HG02852 (cell line): ENCODE data around the gene HEXIM1.
A peak's percentile ranks its signal among the peaks of the same experiment; 100 is the strongest.

ENCODE experiments used
- ATAC-seq: cut with Tn5 transposase; IDR thresholded peaks from one replicate; pipeline ENCODE4 v1.9.1; 2021; ENCODE audit warnings: mild to moderate bottlenecking, moderate library complexity; ENCODE audit not compliant: unreplicated experiment

HEXIM1 gene, protein sequence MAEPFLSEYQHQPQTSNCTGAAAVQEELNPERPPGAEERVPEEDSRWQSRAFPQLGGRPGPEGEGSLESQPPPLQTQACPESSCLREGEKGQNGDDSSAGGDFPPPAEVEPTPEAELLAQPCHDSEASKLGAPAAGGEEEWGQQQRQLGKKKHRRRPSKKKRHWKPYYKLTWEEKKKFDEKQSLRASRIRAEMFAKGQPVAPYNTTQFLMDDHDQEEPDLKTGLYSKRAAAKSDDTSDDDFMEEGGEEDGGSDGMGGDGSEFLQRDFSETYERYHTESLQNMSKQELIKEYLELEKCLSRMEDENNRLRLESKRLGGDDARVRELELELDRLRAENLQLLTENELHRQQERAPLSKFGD

DNA sequence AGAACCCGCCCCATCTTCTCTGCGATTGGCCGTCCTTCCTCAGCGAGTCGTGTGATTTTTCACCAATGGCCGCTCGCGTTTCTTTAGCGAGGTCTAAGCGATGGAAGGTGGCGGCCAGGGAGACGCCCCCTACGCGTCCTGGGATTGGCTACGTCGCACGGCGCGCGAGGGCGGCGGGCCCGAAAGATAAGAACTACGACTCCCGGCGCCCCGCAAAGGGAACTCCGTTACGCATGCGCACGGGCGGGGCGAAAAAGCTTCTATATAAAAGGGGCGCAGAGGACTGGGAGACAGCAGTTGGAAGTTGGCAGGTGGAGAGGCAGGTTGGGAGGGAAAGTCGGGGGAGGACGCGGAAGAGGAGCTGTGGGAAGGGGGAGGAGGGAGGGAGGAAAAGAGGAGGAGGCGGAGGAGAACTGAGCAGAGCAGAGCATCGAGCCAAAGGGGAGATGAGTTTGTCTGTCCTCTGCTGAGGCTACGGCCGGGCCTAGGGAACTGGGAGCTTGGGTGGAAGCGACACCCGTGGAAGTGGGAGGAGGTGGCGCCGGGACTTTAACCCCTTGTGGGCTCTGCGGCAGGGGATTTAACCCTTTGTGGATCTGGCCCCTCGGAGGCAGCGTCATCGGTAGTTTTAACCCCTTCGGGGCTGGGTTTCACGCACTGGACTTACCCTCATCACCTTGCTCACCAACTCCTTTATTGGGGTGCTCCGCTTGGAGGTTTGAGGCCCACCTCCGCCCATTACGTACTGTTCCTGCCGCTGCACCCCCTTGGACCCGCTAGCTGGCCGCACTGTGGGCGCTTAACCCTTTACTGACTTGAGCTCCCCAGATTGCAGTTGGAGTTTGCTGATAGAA is at the start of gene HEXIM1:
TSS of gene HEXIM1 (plus strand) at position 293 of the 854 bp plus-strand sequence. CDS start 716 bp downstream, outside the sequence.
- ATAC-seq, result peak; percentile 53

DNA sequence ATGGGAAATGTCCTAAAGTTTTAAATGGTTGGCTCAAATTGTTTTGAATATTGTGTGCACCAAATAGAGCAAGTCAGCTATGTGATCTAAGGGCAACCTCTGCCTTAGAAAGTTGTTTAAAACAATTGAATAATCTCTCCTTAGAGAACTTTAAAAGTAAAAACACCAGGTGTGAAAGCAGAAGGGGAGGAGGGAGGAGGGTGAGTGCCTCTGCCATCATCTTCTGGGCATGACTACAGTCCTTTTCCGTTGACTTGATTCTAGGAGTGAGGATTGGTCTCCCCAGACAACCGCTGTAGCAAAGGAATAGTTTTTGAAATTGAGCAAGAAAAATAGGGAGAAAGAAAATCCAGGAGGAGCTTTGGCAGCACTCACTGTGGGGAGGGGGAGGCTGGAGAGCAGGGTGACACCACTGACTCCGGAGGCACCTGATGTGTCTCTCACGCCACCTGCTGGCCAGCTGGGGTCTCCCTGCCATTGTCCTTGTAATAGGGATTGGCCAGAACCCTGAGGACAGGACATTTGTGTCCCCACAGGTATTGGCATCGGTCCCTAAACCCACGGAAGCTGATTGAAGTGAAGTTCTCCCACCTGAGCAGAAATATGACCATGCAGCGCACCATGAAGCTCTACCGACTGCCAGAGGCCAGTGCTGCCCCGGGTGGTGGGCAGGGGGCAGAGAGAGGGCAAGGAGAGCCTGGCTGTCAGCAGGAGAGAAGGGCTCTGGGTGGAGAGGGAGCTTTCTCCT is 49.2 kb upstream of the HEXIM1 start:
- ATAC-seq, result no peak

DNA sequence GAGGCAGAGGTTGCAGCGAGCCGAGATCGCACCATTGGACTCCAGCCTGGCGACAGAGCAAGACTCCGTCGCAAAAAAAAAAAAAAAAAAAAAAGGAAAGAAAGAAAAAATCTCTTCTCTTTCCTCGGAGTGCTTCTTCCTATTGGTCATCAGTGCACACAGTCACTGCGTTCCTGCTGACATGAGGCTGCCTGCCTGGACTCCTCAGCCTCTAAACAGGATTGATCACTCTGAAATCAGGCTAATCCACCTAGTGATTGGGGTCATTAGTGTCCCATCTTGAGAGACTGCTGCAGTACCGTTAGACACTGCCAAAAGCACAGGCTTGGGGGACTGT is 46.8 kb upstream of the HEXIM1 start:
- no peak for ATAC-seq

DNA sequence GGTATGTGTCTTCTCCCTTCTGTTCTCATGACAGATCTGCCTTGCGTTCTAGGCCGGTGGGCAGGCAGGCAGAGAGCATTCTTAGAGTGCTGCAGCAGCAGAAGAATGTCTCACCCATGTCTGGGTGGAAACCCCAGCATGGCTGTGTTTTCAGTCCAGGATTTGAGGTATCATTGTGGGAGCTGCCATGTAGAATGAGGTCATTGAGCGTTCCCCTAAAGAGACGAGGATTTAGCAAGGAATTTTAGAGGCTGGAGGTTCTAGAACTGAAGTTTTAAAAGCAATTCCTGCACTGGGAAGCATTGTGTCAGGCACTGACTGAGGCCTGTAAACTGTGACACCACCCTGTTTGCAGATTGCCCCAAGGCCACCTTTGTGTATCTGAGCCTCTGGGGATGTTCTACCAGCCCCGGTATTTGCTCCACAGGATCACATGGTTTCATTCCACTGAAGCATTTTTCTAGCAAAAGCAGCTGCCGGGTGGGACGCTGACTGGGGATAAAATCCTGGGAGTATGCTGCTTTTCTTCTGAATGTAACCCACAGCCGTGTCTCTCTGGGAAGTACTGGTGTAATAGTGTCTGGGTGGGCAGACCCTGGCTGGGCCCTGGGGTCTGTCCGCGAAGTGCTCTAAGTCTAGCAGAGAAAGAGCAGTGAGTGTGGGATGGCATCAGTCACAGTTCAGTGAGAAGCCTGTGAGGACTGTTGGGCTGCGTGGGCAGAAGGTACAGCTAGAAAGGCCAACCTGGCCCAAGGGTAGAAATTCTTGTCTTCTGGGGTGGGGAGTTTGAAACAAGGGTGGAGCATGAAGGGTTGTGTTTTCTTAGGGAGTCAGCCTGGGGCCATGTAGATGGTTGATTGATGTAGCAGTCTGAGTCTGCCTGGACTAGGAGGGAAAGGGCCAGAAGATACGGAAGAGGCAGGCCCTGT is 46.1 kb upstream of the HEXIM1 start:
- no peak for ATAC-seq

DNA sequence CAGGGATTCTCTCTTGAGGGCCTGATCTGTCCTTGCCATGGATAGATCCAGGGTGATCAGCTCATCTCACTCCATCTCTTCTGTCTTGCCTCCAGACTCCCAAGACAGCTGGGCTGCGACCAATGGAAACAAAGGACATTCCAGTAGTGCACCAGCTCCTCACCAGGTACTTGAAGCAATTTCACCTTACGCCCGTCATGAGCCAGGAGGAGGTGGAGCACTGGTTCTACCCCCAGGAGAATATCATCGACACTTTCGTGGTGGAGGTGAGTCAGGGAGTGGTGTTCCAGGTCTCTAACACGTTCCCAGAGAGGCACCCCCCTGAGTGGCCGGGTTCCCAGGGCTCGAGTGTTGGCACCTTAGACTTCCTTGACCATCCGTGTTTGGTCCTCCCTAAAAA is 45.4 kb upstream of the HEXIM1 start:
- no peak for ATAC-seq

DNA sequence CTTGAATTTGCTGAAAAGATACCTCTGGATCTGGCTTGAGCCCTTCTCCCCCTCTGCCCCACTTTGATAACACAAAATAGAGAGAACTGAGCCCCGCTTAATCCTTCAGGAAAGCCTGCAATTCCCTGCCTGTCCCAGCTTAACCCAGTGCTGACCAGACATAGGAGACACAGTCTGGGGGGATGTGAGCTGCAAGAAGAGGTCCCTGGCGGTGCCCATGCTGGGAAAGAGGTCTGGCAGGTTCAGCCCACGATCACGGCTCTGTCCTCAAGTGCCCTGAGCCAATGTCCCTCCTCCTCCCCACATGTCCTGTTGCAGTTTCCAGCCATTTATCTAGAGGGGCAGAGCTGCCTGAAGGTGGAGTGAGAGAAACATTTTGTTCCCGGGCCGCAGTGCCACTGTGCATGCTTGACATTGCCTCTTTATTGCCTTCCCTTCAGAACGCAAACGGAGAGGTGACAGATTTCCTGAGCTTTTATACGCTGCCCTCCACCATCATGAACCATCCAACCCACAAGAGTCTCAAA is 44.9 kb upstream of the HEXIM1 start:
- no peak for ATAC-seq

DNA sequence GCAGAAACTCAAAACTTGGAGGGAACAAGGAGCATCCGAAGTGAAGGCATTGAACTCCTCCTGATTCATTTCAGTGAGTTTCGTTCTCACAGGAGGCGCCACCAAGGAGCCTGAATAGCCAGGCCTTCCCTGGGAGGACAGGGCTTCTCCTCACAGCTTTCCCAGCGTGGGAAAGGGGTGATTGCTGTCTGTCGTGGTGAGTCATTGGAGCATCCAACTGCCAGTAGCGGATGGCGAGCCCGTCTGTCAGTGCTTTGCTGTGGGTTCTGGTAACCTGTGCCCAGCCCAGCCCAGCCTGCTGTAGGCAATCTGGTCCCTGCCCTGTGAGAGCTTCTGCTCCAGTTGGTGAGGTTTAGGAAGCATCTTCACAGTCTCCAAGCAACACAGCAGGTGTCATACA is 44.2 kb upstream of the HEXIM1 start:
- no peak for ATAC-seq

DNA sequence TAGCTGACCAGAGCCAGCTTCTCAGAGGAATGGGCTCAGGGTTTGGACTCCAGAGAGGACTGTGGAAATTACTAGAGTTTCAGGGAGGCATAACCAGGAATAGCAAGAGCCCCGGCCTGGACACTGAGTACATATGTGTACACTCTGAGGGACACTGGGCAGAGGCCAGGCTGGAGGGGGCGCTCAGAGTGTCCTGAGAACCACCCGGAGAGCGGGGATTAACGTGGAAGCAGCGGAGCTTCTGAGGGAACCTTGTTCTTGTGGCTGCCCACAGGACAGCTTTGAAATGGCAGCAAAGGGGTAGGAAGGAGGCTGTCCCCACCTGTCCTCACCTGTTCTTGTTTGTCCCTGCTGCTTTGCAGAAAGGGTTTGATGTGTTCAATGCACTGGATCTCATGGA is 43.8 kb upstream of the HEXIM1 start:
- no peak for ATAC-seq

DNA sequence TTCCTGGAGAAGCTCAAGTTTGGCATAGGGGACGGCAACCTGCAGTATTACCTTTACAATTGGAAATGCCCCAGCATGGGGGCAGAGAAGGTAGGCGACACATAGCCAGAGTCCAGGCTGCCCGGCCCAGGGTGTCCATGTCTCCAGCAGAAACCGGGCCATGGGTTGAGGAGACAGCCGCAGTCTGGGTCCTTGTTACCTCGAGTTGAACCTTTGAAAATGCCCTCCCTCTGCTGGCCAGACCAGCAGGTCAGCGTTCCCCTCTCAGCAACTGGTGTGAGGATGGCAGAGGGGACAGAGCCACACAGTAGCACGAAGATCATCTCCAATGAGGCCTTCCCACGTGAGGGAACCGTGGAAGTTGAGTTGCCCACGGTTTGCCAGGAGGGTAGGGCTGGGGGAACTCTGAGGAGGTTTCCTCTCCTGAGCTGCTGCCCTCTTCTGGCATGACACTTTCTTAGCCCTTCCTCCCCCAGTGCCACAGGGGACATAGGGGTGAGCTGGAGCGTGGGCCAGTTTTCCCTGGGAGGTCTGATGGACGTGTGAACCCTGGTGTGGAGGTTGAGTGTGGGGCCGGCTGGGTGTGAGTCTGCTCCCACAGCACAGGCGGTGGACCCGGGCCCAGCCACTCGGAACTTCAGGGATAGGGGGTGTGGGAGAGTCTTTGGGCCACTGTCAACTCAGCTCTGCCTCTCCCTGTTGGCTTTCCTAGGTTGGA is 43.2 kb upstream of the HEXIM1 start:
- no peak for ATAC-seq

DNA sequence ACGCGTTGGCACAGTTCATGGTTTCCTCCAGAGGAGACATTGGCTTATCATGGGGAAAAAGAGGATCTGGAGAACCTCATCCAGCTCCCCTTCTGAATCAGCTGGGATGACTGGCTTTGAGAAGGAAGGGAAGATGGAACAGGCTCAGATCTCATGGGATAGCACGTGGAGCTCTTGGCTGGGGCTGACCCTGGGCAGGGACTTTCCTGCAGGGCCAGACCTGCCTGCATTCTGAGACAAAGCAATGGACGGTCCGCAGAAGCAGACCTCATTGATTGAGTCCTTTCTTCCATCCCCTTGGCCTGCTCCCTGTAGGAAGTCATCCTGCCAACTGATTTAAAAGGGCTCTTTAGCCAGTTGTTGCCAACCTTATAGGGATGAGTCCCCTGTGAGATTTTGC is 42.2 kb upstream of the HEXIM1 start:
- no peak for ATAC-seq

DNA sequence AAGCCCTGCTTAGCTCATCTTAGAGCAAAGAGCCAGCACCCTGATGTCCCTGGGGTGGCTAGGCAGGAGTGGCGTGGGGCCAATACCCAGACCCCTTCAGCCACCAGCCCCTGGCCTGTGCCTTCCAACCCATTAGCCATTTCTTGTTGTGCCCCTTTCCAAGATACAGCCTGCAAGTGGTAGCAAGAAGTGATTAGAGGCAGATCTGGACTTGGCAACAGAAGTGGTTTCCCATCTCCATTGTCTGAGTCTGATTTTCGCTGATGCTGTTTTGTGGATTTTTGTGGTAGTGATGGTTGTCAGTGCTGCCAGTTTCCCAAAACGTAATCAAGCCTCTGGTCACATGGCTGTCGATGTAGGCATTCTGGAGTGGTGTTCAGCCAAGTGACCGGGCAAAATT is 41.7 kb upstream of the HEXIM1 start:
- no peak for ATAC-seq

DNA sequence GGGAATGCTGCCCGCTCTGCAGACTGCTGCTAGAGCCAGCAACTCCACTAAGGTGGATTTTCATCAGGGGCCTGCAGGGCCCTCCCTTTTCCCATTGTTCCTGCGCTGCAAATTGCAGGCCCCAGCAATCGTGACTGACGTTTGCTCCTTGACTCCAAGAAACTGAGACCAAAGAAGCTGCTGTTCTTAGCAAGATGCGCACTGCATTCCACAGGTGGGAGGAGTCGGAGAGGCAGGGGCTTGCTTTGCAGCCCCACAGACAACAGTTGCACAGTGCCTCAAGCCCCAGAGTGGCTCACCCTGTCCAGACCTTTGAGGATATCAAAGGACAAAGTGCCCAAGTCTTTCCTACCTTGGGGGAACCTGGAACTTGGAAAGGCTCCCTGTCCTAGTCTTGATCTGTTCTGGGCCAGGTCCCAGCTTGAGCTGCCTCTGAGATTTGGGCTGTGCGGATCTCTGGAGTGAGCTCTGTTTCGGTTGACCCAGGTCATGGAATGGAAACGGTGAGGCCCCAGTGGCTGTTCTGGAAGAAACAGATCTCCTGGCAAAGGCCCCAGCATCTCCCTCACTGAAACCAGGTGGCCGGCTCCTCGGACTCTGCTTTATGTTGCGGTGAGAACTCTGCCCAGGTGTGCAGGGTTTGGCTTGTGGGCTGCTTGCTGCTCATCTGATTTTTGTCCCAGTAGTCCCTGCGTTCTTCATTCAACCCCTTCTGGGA is 40.8 kb upstream of the HEXIM1 start:
- no peak for ATAC-seq

DNA sequence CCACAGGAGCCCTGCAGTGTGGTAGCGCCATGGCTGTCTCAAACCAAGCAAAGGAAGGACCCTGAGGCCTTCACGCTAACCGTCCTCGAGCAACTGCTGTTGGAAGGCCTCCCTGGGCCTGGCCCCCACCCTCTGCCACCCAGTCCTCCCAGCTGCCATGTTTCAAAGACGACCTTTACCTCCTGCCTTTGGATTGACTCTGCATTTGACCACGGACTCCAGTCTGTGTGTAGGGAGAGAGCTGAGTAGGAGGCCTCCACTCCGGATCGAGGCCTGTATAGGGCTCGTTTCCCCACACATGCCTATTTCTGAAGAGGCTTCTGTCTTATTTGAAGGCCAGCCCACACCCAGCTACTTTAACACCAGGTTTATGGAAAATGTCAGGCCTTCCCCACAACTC is 40.2 kb upstream of the HEXIM1 start:
- no peak for ATAC-seq

DNA sequence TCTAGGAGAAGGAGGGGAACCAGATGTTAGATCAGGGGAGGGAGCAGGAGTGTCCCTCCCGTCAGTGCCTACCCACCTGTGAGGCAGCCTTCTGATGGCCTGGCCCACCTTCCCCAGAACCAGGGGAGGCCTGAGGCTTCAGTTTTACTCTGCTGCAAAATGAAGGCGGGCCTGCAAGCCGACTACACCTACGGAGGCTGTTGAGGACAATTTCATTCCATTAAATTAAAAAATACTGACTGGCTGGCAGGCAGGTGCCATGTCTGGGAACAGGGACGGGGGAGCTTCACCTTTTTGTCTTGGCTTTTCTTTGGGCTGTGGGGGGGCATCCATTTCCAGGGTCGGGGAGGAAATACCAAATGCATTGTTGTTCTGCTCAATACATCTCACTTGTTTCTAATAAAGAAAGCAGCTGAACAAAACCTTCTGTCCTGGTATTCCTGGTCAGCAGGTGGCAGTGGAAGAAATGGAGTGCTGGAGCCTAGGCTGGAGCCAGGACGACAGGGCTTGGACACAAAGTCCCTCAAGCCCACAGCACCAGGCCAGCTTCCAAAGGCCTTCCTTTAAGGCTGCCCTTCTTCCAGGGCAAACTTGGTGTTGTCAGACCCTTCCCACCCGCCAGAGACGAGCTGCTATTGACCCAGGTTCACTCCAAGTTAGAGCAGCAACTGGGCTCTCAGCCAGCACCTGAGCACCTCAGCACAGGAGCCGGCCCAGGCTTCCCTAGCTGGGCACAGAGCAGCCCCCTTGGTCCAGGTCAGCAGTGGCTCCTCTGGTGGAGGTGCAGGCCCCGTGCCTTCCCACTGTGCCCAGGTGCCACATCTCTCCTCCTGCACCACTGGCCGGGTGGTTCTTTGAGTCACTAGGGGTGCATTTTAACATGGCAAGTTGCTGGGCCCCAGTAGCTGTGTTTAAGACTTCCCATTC is 39.4 kb upstream of the HEXIM1 start:
- no peak for ATAC-seq

DNA sequence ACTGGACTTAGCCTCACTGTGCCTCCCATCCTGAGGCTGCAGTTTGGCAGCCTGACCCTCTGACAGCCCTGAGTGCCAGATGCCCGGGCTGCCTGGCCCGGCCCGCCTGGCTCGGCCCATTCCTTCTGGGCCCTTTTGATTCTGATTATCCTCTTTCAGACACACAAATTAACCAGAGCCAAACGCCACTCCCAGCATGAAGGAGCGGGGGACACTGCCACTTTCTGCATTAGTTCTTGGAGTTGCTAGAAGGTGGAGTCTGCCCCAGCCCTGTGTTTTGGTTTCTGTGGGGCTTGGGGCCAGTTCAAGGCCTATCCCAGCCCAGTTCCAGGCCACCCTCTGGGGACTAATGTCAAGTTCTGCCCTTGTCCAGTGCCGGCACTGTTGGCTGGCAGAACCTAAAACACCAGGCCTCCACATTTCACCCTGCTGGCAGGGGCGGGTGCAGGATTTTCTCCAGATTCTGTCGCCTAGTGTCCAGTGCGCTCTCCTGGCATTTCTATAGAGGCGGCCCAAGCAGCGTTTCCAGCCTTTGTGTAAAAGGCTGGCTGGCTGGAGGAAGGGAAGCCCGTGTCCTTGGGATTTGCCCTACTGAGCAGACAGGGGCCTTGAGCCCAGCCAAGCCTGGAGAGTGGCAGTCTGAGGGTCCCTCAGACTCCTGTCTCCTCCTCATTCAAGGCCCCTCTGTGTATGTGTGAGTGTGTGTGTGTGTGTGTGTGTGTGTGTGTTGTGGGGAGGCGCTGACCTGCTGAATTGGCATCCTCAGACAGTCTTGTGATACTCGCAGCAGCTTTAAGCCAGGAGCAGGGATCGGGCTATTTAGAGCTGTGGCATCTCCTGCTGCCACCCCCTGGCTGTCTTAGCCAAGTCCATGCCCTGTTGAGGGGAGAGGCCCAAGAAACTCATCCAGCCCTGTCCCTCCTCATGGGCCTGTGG is 37.3 kb upstream of the HEXIM1 start:
- ATAC-seq, result no peak

DNA sequence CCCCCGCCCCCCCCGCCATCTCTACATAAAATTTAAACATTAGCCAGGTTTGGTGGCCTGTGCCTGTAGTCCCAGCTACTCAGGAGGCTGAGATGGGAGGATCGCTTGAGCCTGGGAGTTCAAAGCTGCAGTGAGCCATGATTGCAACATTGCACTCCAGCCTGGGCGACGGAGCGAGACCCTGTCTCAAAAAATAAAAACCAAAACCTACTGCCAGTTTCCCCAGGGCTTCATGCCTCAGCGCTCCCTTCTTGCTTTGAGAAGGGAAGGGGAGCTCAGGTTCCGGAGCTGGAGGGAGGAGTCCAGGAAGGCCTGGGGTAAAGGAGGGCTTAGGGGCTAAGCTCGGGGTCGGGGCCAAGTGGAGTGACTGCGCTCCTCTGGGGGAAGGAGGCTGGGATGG is 36.4 kb upstream of the HEXIM1 start:
- no peak for ATAC-seq
